Brain microvascular endothelial cell (primary cell): Measurements from ENCODE around the gene TRPC4AP.
"Not testable (repeated sequence)": the region's sequence is repeated elsewhere in the genome, so short reads cannot be mapped to it uniquely, and the experiment has no call there.

Source experiments
- DNase-seq: peaks from one replicate; pipeline ENCODE4 v3.0.0-alpha.2; 2020
- H3K27ac ChIP-seq: fragments of 250-450 bp; sonication (Bioruptor Pico); 2 replicates; pipeline ENCODE4 v1.5.1; 2020; ENCODE audit warnings: mild to moderate bottlenecking, moderate library complexity
- H3K27me3 ChIP-seq: fragments of 250-450 bp; sonication (Bioruptor Pico); replicated peaks from 2 replicates; pipeline ENCODE4 v1.5.1; 2020; ENCODE audit warnings: mild to moderate bottlenecking
- H3K36me3 ChIP-seq: fragments of 250-450 bp; sonication (Bioruptor Pico); replicated peaks from 2 replicates; pipeline ENCODE4 v1.5.1; 2020; ENCODE audit warnings: mild to moderate bottlenecking
- H3K4me3 ChIP-seq: 2 replicates; pipeline ENCODE4 v1.5.1; 2011; ENCODE audit warnings: low read depth, mild to moderate bottlenecking, control low read depth, low read length, moderate library complexity
- in situ Hi-C: cut with HindIII; loops from 2 replicates; pipeline ENCODE4 v1.10.0; 2017; ENCODE audit warnings: low sequenced_read_pairs, low pct_ligation_motif_present
- TF ChIP-seq, protein P1 (sequence below): IDR thresholded peaks from 2 replicates; pipeline ENCODE4 v1.5.1; 2011; ENCODE audit warnings: low read depth, mild to moderate bottlenecking, moderate library complexity, low read length, control low read depth, inconsistent platforms; ENCODE audit errors: missing control alignments

Gene TRPC4AP

DNA sequence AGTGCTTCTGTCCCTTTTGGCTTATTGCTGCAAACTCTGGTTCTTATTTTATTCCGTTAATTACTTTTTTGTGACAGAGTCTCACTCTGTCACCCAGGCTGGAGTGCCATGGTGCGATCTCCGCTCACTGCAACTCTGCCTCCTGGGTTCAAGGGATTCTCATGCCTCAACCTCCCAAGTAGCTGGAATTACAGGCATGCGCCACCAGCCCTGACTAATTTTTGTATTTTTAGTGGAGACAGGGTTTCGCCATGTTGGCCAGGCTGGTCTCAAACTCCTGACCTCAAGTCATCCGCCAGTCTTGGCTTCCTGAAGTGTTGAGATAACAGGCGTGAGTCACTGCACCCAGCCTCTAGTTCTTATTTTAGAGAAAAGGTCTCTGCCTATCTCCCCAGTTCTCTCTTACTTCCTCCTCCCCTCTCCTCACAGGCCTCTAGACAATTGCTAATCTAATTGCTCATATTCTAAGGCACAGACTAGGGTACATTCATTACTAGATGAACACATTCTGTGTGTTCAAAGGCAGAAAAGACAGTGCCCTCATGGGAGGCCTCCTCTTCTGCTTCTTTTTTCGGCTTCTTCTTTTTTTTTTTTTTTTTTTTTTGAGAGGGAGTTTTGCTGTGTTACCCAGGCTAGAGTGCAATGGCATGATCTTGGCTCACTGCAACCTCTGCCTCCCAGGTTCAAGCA is 27.6 kb upstream of the TRPC4AP start:
- in situ Hi-C loops = no loop called here
- TF ChIP-seq, protein P1, sequence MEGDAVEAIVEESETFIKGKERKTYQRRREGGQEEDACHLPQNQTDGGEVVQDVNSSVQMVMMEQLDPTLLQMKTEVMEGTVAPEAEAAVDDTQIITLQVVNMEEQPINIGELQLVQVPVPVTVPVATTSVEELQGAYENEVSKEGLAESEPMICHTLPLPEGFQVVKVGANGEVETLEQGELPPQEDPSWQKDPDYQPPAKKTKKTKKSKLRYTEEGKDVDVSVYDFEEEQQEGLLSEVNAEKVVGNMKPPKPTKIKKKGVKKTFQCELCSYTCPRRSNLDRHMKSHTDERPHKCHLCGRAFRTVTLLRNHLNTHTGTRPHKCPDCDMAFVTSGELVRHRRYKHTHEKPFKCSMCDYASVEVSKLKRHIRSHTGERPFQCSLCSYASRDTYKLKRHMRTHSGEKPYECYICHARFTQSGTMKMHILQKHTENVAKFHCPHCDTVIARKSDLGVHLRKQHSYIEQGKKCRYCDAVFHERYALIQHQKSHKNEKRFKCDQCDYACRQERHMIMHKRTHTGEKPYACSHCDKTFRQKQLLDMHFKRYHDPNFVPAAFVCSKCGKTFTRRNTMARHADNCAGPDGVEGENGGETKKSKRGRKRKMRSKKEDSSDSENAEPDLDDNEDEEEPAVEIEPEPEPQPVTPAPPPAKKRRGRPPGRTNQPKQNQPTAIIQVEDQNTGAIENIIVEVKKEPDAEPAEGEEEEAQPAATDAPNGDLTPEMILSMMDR = no peak
- H3K27me3 ChIP-seq = no peaks in the 10 kb centered on the region
- H3K36me3 ChIP-seq = peaks cover 16% of the 10 kb centered on the region
- peak; percentile 96 for DNase-seq
- H3K27ac ChIP-seq = peak overlapping the region; percentile 72
- no peak overlapping the region for H3K4me3 ChIP-seq

- no peaks in the 10 kb centered on the region for H3K27me3 ChIP-seq
- H3K4me3 ChIP-seq = no peak overlapping the region
- DNase-seq = no peak
- in situ Hi-C loops = no loop called here
- peak overlapping the region; percentile 24 for H3K27ac ChIP-seq
- peaks cover 9% of the 10 kb centered on the region for H3K36me3 ChIP-seq
- TF ChIP-seq, protein P1 = no peak
Measured at GRCh38 chr20:35117629-35118028, 25.0 kb upstream of the TRPC4AP start.

GRCh38 chr20:35117196-35117595 is 24.6 kb upstream of the TRPC4AP start:
- no peaks in the 10 kb centered on the region for H3K27me3 ChIP-seq
- peaks cover 9% of the 10 kb centered on the region for H3K36me3 ChIP-seq
- no peak overlapping the region for H3K4me3 ChIP-seq
- DNase-seq = no peak
- TF ChIP-seq, protein P1 = no peak
- H3K27ac ChIP-seq = peak overlapping the region; percentile 35
- in situ Hi-C loops = no loop called here

- H3K27ac ChIP-seq = peak overlapping the region; percentile 35
- DNase-seq = no peak
- peaks cover 6% of the 10 kb centered on the region for H3K36me3 ChIP-seq
- no peaks in the 10 kb centered on the region for H3K27me3 ChIP-seq
- no peak overlapping the region for H3K4me3 ChIP-seq
- in situ Hi-C loops = no loop called here
- TF ChIP-seq, protein P1 = no peak
Measured at GRCh38 chr20:35116258-35116657, 23.7 kb upstream of the TRPC4AP start.

GRCh38 chr20:35115606-35116005 is 23.0 kb upstream of the TRPC4AP start:
- DNase-seq = no peak
- no peak overlapping the region for H3K27ac ChIP-seq
- peaks cover 6% of the 10 kb centered on the region for H3K36me3 ChIP-seq
- no peaks in the 10 kb centered on the region for H3K27me3 ChIP-seq
- in situ Hi-C loops = no loop called here
- no peak overlapping the region for H3K4me3 ChIP-seq
- TF ChIP-seq, protein P1 = no peak

GRCh38 chr20:35112276-35112675 is 19.7 kb upstream of the TRPC4AP start:
- in situ Hi-C loops, H3K36me3 ChIP-seq, H3K27ac ChIP-seq, H3K27me3 ChIP-seq, DNase-seq, H3K4me3 ChIP-seq: not testable (repeated sequence)
